COLO668 (cell line): Measurements from ENCODE around the gene EZH1.
A peak's percentile ranks its signal among the peaks of the same experiment; 100 is the strongest.

Experiments used
- DNase-seq: peaks from one replicate; lab custom pipeline; 2025; ENCODE audit not compliant: unreplicated experiment; lab: John Stamatoyannopoulos, UW

Gene EZH1

GRCh38 chr17:42723636-42724035 is 21.2 kb downstream of the EZH1 start:
- no peak for DNase-seq

- DNase-seq = peak; percentile 3
Measured at GRCh38 chr17:42720996-42721583, 23.8 kb downstream of the EZH1 start.

- DNase-seq = no peak
Measured at GRCh38 chr17:42709561-42709960, 35.3 kb downstream of the EZH1 start.

- DNase-seq = no peak
Measured at GRCh38 chr17:42708588-42708987, 36.3 kb downstream of the EZH1 start.

GRCh38 chr17:42706732-42707131 is 38.1 kb downstream of the EZH1 start:
- DNase-seq = no peak

- DNase-seq = no peak
Measured at GRCh38 chr17:42704837-42705494, 39.9 kb downstream of the EZH1 start.

GRCh38 chr17:42704490-42704836 is 40.4 kb downstream of the EZH1 start:
- DNase-seq = no peak

- no peak for DNase-seq
Measured at GRCh38 chr17:42702446-42702845, 42.4 kb downstream of the EZH1 start.

- no peak for DNase-seq
Measured at GRCh38 chr17:42700586-42701289, 44.1 kb downstream of the EZH1 start.

- no peak for DNase-seq
Measured at GRCh38 chr17:42699415-42699740, 45.5 kb downstream of the EZH1 start.

- DNase-seq = no peak
Measured at GRCh38 chr17:42698736-42699414, 46.0 kb downstream of the EZH1 start.

- no peak for DNase-seq
Measured at GRCh38 chr17:42697108-42697811, 47.6 kb downstream of the EZH1 start.

- no peak for DNase-seq
Measured at GRCh38 chr17:42695500-42695899, 49.3 kb downstream of the EZH1 start.

- DNase-seq = no peak
Measured at GRCh38 chr17:42694524-42694923, 50.3 kb downstream of the EZH1 start.

- no peak for DNase-seq
Measured at GRCh38 chr17:42692489-42692888, 52.4 kb downstream of the EZH1 start.

GRCh38 chr17:42691021-42691545 is 53.8 kb downstream of the EZH1 start:
- DNase-seq = no peak

- no peak for DNase-seq
Measured at GRCh38 chr17:42690596-42690995, 54.2 kb downstream of the EZH1 start.

GRCh38 chr17:42687707-42688320 is 57.0 kb downstream of the EZH1 start:
- no peak for DNase-seq

- DNase-seq = no peak
Measured at GRCh38 chr17:42686520-42687128, 58.2 kb downstream of the EZH1 start.

GRCh38 chr17:42685831-42686230 is 59.0 kb downstream of the EZH1 start:
- no peak for DNase-seq
